GM18870 (cell line): Measurements from ENCODE around the gene SLC1A2.
A peak's percentile ranks its signal among the peaks of the same experiment; 100 is the strongest.

ENCODE experiments used
- ATAC-seq: cut with Tn5 transposase; IDR thresholded peaks from one replicate; pipeline ENCODE4 v1.9.1; 2021; ENCODE audit warnings: moderate library complexity; ENCODE audit not compliant: unreplicated experiment

The SLC1A2 gene

GRCh38 chr11:35414311-35414710, 5.0 kb downstream of the SLC1A2 start:
- ATAC-seq = no peak

DNA sequence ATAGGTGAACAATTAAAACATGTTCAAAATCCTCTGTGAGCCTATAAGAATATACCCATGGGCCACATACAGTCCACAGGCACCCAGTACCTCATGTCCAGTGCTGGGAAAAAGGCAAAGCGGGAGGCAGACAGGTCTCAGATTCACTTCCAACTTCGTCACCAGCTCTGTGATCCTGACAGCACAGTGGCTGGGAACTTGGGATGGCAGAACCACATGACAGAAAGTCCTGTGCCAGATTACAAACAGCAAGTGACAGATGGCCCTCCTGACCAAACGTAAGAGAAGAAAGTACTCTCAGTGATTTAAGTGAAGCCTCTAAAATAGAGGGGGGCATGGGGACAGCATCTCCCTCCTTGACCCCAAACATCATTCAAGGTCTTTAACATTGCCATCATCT, 5.8 kb downstream of the SLC1A2 start:
- ATAC-seq = no peak

DNA sequence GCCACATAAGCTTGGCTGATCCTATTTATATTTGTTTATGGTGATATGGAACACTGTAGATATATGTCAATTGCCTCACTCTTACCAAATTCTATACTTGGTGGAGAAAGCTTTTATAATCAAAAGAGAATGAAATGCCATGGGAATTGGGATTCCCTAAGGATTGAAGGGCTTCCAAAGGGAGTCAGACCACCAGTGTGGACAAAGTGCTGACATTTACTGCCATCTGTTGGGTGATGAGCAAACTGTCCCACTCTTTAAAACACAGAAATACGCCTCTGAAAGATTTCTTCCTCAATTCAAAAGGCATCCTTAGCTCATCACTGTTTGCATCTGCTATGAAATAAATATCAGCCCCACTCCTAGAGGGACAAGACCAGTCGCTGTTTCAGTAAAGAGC, 7.1 kb downstream of the SLC1A2 start:
- ATAC-seq = no peak

DNA sequence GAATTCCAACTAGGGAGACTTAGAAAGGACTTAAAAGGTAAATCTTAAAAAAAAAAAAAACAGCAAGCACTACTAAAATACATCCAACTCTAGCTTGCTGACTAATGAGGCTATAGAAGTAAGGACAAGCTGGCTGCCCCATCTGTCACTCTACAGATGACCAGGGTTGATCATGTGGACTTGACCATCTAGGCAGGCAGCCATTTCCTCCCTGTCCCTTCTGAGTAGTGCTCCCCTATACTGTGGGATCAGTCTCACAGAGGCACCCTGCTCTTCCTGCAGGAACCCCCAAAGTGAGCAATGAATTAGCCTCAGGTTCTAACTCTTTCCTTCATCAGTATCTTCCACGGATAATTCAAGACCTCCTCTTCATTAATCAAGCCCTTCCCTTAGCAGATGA, 12.3 kb downstream of the SLC1A2 start:
- no peak for ATAC-seq

DNA sequence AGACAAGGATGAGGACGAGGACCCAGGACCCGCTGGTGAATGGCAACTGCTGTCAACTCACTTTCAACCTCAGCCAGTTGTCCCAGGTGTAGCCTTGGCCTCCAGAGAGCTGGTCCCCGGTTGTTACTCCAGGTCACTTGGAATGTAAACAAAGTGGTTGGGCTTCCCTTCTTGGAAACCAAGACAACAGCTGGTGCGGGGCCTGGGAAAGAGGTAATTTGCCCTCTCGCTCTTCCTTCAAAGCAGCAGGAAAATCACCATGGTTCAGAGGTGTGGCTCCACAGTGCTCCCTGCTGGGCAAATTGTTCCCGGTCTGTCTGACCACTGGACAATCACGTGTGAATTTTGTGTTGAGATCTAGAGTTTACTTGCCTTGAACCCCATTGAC, 15.0 kb downstream of the SLC1A2 start:
- ATAC-seq = no peak

DNA sequence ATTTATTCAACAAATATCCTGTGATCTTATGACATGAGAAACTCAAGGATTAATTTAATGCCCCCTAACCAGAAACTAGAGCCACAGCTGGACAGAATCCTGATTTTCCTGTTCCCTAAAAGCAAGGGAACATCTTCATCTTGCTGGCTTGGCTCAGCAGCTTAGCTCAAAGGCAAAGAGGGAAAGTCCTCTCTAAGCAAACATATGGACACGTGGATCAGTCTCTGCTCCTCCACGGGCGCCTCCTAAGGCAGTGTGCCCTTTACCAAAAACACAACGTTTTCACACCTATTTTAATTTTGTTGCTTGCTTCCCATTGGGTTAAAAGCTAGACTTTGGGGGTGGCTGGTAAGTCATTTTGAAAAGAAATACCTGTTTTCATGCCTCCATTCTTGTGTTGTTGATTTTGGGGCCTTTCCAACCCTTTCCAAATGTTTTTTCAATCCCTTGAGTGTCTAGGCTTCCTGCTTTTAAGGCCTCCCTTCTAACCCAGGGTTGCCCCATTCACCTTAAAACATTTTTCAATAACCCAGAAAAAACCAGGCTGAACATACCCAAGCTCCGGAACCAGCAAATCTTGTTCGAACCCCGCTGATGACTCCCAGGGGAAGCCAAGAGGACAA, 15.5 kb downstream of the SLC1A2 start:
- no peak for ATAC-seq

DNA sequence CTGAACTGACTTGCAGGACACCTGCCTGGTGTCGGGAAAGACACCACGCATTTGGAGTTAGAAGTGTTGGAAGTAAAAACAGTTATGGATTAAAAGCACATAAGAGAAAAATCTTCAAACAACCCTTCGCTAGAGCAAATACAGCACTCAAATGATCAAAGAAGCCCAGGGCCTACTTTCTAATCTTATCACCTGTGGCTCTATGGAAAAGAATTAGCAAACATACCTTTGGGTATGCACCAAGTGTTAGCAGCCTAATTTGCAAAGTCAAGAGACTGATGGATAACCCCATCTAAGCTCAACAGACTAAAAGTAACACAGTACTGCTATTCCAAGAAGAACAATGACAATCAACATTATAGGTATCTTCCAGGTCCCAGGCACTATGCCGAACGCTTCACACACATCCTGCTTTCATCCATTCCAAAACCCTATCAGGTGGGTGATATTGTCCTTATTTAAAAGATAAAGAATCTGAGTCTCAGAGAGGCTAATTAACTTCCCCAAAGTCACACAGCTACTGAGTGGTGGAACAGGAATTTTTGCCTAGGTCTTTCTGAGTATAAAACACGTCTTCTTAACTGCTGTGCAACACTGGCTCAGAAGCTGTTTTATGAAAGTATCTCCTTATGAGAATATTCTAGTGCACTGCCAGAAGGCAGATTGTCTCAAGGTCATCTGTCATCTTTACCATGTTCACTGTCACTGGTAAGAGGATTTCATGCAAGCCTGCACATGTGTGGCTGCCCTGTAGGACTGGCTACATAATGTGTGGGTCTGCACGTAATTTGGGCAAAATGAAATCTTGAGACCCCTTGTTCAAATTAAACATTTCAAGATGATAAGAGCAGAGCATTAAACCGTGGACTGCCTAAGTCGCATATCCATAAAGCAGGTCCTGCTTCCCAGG, 16.4 kb downstream of the SLC1A2 start:
- ATAC-seq = no peak

- no peak for ATAC-seq
Observed at GRCh38 chr11:35398881-35399280, 20.5 kb downstream of the SLC1A2 start.

DNA sequence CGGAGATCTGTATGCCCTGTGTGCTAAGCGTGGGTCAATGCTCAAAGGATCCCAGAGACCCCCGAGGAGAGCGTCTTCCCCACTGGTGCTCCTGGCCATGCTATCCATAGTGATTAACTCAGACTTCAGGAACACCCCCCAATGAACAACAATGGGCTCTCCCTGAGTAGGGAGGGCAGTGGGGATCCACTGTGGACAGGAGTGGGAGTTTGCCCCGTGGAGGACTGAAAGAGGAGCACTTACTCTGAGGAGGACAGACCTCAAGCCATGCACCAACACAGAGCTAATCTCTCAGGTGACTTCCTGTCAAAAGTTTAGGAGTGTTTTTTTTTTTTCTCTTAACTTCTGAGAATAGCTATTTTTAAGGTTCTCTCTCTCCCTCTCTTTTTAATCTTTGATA, 24.4 kb downstream of the SLC1A2 start:
- no peak for ATAC-seq

- ATAC-seq = no peak
Observed at GRCh38 chr11:35393098-35393497, 26.3 kb downstream of the SLC1A2 start.

- ATAC-seq = no peak
Observed at GRCh38 chr11:35391922-35392688, 27.3 kb downstream of the SLC1A2 start.

GRCh38 chr11:35390737-35391682, 28.3 kb downstream of the SLC1A2 start:
- peak; percentile 88 for ATAC-seq

GRCh38 chr11:35389897-35390465, 29.4 kb downstream of the SLC1A2 start:
- no peak for ATAC-seq

DNA sequence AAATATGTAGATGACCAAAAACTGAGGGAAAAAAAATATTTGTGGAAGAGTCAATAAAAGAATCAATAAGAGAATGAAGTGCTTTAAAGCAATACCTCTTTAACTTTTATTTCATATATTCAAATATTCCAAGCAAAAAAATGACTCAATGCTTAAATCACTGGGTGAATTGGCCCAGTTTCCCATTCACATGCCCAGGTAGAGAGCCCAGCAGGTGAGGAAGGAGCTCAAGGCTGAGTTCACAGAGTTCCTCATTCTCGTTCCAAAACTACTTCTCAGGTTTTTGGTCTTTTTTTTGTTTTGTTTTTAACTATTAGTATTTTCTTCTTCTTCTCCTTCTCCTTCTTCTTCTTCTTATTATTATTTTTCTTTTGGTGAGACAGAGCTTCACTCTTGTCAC, 30.2 kb downstream of the SLC1A2 start:
- ATAC-seq = no peak

- no peak for ATAC-seq
Observed at GRCh38 chr11:35388061-35388460, 31.3 kb downstream of the SLC1A2 start.

DNA sequence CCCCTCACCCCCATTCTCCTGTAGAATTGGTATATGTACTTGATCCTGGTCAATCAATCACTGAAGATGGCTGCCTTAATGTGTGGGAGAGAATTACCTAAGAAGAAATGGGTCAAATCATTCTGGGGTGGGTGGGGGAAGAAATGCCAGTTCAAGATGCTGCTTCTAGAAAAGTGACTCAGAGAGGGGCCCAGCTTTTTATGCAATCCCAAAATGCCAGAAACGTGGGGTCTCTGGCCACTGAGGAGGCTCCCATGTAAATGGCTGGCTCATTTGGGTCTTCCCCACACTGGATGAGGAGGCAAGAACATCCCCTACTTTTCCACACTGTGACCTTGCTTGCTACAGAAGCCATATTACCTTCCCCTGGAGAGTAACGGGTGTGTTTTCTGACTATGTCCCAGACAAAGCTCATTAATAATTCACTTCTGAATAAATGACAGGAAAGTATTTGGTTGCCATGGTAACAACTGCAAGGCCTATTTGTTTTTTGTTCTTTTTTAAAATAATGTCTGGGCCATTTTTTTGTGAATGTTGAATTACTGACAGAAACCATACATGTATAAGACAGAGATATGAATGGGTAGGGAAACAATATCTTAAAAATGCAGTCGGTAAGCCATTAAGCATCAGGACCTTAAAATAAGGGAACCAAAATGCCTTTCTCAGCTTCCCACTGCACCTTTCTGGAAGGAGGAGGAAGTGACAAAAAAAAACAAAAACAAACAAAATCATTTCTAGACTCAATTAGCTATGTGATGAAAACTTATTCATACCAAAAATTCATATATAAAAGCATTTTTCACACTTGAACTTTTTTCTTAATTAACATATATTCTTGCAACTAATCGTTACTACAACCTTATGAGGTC, 32.0 kb downstream of the SLC1A2 start:
- no peak for ATAC-seq

- ATAC-seq = no peak
Observed at GRCh38 chr11:35383953-35384352, 35.4 kb downstream of the SLC1A2 start.

GRCh38 chr11:35381709-35382322, 37.5 kb downstream of the SLC1A2 start:
- ATAC-seq = no peak

GRCh38 chr11:35380603-35381002, 38.8 kb downstream of the SLC1A2 start:
- no peak for ATAC-seq
